SIG-M5 (cell line): ENCODE measurements around the gene ALLC.

Experiments
- DNase-seq: peaks from one replicate; lab custom pipeline; 2025; lab: John Stamatoyannopoulos, UW

ALLC gene

DNA sequence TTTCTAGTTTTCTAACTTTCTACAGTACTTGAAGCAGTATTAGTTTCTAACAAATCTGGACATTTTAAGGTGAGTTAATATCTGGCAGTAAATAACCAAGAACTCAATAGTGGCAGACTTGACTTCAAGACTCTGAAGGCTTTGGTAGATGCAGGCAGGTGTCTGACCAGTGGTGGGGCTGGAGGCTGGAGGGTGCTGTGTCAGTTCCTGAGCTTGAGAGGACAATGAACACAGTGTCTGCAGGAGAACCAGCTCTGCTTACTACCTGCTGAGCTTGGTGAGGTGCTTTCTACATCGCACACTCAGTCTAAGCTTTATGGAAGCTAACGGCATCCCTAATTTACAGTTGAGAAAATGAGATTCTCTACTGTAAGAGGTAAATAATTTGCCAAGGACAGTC, 21.2 kb downstream of the ALLC start:
- DNase-seq, result no peak

DNA sequence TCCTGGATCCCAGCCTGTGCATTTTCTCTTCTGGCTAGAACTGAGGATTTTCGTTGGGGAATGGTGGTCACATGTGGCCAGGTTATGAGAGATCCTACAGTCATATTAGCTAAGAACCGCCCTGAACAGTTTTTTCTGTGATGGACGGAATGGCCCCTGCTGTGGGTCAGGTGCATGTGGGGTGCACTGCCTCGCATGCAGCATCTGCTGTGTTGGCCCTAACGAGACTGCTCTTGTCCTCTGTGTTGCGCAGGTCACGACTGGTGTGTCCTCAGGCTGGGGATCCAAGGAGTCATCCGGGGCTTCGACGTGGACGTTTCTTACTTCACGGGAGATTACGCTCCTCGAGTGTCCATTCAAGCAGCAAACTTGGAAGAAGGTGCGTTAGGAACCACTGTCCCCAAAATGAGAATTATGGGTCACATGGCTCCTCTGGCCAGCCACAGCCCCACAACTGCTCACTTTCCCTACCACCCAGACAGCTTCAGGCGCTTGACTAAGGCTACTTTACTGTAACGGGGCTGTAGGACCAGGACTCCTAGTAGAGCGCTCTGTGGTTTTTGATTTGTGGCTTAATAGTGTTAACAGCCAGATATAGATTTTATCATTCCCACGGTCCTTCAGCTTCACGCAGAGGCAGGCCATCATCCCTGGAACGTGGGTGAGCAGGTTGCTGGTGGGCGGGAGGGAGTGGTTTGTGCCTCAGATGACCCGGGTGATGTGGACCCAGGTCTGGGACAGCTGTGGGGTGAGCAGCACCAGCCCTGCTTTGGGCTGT, 21.8 kb downstream of the ALLC start:
- DNase-seq, result no peak

- DNase-seq, result no peak
Measured at GRCh38 chr2:3680548-3681345, 22.7 kb downstream of the ALLC start.

DNA sequence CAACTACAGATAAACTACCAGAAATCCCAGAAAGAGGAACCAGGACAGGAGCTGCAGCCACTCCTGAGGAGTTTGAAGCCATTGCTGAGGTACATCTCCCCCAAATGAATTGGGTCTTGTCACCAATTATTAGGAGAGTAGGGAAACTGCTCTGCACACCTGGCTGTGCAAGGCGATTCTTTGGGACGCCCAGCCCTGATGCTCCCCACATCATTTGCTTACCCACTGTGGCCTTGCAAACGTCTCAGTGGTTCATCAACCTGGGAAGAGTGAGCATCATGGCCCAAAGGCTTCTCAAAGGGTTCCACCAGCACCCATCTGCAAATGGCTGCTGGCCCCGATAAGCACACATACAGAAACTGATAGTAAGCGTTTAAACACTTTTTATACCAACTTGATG, 23.6 kb downstream of the ALLC start:
- no peak for DNase-seq

DNA sequence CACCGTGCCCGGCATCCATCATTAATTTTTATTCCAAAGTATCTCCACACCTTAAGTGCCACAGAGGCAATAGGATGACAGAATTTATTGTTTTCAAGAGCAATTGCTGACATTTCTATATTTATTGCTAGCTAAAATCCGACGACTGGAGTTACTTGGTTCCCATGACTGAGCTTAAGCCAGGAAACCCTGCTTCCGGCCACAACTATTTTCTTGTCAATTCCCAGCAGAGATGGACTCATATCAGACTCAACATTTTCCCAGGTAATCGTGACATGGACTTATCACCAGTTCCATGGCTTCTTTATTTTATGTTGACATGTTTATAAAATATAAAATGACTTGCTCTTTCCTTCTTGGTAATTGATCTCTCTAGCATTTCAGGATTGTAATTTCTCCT, 24.8 kb downstream of the ALLC start:
- no peak for DNase-seq

GRCh38 chr2:3683748-3684454, 25.9 kb downstream of the ALLC start:
- no peak for DNase-seq

- no peak for DNase-seq
Measured at GRCh38 chr2:3689998-3690748, 32.2 kb downstream of the ALLC start.

- no peak for DNase-seq
Measured at GRCh38 chr2:3692375-3692774, 34.4 kb downstream of the ALLC start.

DNA sequence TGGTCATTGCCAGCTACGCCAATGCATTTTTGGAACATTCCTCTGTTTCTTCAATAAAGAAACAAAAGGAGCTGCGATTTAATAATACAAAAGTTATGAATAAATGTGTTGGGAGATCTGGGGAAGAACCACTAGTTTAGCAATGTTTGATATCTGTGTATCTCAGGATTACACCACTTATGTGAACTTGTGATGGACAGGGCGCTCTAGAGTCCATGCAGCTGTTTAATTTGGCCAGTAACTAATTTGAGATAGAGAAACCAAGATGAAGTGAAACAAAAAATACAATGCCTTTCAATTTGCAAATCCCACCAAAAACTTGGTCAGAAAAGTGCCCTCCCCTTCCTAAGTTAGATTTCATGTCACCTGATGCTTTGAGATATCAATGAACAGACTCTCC, 38.5 kb downstream of the ALLC start:
- DNase-seq, result no peak

GRCh38 chr2:3701071-3701470, 43.1 kb downstream of the ALLC start:
- no peak for DNase-seq

DNA sequence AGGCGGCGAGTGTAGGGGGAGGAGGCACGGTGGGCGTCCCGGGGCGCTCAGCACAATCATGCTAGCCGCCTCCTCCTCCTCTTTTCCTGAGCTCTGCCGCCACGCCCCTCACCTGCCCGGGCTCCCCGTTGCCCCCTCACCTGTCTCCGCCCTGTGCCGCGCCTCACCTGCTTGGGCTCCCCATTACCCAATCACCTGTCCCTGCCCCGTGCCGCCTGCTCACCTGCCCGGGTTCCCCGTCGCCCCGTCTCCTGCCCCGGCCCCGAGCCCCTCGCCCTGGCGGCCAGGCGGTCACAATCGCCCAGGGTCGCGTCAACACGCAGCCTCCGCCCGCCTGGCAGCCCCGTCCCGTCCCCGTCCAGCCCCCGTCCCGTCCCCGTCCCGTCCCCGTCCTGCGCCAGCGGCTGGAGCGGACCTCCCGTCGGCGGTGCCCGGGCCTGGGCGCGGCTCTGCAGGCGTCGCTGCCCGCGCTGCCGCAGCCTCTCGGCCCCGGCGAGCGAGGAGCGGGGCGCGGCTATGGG, 45.3 kb downstream of the ALLC start, which contains the start of gene DCDC2C:
Gene DCDC2C (plus strand): TSS at position 340 of the 521 bp plus-strand sequence. CDS start 177 bp downstream, at position 517.
- no peak for DNase-seq

- DNase-seq, result no peak
Measured at GRCh38 chr2:3703757-3704355, 45.9 kb downstream of the ALLC start.

- no peak for DNase-seq
Measured at GRCh38 chr2:3704692-3705091, 46.7 kb downstream of the ALLC start.

GRCh38 chr2:3705782-3706181, 47.8 kb downstream of the ALLC start:
- DNase-seq, result no peak

DNA sequence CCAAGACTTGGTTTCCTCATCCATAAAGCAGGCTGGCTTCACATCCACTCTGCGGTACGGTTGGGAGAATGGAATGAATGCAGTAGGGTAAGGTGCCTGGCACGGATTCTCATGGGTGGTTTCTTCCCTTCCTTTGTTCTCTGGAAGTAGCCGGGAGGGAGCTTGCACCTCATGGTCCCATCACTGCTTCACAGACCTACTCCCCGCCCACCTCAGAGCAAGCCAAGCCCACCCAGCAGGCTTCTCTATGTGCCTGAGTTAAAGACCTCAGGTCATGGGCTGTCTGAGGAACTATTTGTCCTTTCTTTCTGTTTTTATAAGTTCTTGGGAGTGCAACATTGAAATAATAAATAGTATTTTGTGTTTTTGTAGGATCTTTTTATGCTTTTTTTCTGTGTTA, 48.9 kb downstream of the ALLC start:
- no peak for DNase-seq

GRCh38 chr2:3708576-3708975, 50.6 kb downstream of the ALLC start:
- DNase-seq, result no peak

DNA sequence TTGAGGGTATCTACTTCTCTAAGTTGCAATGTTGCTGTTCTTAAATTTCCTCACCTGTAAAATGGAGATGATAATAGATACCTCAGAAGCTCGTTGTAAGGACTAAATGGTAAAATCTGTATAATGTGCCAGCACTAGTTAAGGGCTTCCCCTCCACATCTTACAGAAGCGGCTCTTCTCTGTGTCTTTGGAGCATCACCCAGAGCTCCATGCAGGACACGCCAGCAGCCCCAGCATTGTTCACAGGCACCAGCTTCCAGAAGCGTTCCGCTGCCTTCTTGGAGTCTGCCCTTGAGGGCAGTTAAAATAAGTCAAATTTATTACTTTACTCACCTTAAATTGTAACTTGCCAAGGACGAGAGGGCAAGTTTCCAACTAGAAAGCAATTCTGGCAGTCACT, 51.2 kb downstream of the ALLC start:
- no peak for DNase-seq

DNA sequence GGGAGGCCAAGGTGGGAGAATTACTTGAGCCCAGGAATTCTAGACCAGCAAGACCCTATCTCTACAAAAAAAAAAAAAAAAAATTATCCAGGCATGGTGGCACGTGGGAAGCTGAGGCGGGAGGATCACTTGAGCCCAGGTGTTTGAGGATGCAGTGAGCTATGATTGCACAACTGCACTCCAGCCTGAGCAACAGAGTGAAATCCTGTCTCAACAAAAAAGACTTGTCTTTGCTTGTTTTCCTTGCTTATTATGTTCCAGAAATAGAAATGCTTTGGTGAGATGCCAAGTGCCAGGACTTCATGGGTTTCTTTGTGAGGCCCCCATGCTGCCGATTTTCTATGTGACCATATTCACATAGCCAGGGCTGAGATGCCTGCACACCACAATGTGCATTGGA, 54.4 kb downstream of the ALLC start:
- no peak for DNase-seq

- DNase-seq, result no peak
Measured at GRCh38 chr2:3712831-3713503, 55.0 kb downstream of the ALLC start.

- DNase-seq, result no peak
Measured at GRCh38 chr2:3718679-3719078, 60.7 kb downstream of the ALLC start.

DNA sequence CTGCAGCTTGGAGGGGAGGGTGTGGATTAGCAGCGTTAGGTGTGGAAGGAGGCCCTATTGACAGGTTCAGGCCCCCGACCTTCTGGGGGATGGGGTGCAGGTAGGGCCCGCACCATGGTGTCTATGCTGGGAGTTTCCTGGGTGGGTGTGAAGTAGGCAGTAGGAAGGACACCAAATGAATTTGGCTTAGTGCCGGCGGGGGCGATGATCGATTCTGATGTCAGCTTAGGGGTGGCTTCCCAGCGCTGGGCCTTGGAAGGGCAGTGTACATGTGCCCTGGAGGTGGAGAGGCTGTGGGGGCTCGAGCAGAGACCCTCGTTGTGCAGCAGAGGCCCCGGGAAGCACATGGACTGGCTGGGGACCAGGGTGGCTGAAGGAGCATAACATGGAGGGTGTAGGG, 67.0 kb downstream of the ALLC start:
- no peak for DNase-seq
